ENCODE data around the gene MGAT4A.

The MGAT4A gene

DNA sequence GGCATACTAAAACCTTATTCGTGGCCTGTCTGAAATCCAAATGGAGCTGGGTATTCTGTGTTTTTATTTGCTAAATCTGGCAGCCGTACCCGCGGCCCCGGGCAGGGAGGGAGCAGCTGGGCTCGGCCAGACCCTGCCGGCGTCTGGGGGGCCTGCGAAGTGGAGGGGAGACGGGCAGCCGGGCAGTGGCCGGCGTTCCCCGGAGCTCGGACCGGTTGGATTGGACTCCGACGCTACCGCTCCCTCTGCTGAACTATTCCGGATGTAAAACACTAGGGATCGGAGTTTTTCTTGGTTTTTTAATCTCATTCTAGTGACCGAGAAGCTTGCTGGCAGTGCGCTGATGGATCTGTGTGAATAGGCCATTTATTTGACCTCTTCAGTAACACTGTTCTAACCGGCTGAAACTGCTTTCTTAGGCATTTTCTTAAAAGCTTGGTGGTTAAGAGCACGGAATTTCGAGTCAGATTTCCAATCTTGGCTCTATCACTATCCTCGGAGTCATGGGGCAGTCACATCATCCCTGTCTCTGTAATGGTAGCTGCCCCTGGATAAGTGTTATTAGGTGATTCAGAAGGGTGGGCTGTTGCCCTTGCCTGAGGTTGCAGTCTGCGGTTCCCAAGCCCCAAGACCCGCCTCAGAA, 121.8 kb downstream of the MGAT4A start:
- Histone ChIP-seq H4K8ac (ENCODE audit: low read depth, low read length) (no peak overlapping the region), H3K23ac (ENCODE audit: low read depth, low read length, poor library complexity) (peak overlapping the region; percentile 99), H3K27ac (replicated peaks; ENCODE audit: low read length) (peak overlapping the region; percentile 81), H4K91ac (ENCODE audit: low read depth, low read length, poor library complexity) (no peak overlapping the region), H2BK15ac (ENCODE audit: low read length) (no peak overlapping the region), H2AK5ac (ENCODE audit: low read depth, low read length) (peak overlapping the region; percentile 47), H3K9ac (ENCODE audit: low read depth, low read length, poor library complexity) (peak overlapping the region; percentile 95), H3K4me3 (ENCODE audit: low read length in 2 of 2) (peak overlapping the region; percentile 93 to 98), H3K18ac (ENCODE audit: low read length) (peak overlapping the region; percentile 75), H3K4me2 (ENCODE audit: insufficient read depth, low read length, poor library complexity, severe bottlenecking) (peak overlapping the region; percentile 73), H2BK12ac (ENCODE audit: low read length) (no peak overlapping the region), H3K4me1 (ENCODE audit: control insufficient read depth in 2 of 2, insufficient read depth in 1 of 2, low read depth in 1 of 2, low read length in 2 of 2) (peaks cover 11 to 19% of the 10 kb centered on the region in 2 donors), H3K79me1 (ENCODE audit: low read depth, low read length) (peaks cover 4% of the 10 kb centered on the region), H3K9me3 (replicated peaks in 1 of 2; ENCODE audit: control insufficient read depth in 2 of 2, insufficient read depth in 1 of 2, low read depth in 1 of 2, low read length in 2 of 2) (no peaks in the 10 kb centered on the region), H3K36me3 (replicated peaks in 1 of 2; ENCODE audit: control insufficient read depth in 2 of 2, insufficient read depth in 2 of 2, low read length in 2 of 2) (peaks cover 12 to 60% of the 10 kb centered on the region in 2 donors), H3K4ac (ENCODE audit: low read length) (no peak overlapping the region), H2BK5ac (ENCODE audit: low read length) (peak overlapping the region; percentile 68), H2AFZ (ENCODE audit: low read length) (peak overlapping the region; percentile 98), H3K14ac (ENCODE audit: low read length) (no peak overlapping the region), H3K27me3 (ENCODE audit: control insufficient read depth in 3 of 3, insufficient read depth in 3 of 3, low read depth in 1 of 3, low read length in 3 of 3) (no peaks in the 10 kb centered on the region), H2BK120ac (ENCODE audit: low read depth, low read length) (no peak overlapping the region)
- no peak for DNase-seq (ENCODE audit: low spot score)
- WGBS, 2 donors (ENCODE audit: extremely low coverage in 2 of 2, insufficient read length in 2 of 2, insufficient replicate concordance in 1 of 2) = no CpG with 5 or more reads among the region's 29 CpGs

DNA sequence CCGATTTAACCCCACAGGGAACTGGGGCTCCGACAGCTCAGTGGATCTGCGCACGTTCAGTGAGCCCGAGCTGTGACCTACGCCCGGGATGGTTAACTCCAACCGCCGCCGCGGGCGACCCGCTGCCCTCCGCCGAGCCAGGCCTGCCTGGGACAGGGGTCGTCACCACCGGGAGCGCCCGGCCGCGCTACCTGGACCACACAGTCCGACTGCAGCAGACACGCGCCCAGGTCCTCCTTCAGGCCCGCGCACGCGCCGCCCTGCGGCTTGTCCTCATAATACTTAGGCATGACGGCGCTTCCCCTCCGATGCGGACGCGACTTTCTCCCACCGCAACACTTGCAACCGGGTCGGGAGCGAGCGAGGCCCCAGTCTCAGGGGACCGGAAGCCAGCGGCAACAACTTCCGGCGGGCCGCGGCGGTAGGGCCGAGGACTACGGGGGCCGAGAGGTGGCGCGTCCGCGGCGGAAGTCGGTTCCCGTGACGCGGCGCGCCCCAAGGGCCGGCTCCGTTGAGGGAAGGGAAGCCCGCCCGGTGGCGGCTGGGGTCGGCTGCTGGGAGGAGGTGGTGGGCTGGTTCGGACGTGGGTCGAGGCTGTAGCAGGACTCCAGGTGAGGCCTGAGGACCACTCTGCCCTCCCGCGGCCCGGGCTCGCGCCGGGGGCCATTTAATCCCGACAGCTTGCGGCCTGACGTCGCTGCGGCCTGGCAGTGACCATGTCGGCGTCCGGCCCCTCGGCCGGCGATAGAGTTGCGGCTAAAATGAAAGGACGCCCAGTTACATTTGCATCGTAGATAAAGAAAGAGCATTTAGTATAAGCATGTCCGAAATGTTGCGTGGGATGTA, 122.6 kb downstream of the MGAT4A start, which contains the start of the genes COA5 and UNC50:
COA5 (minus strand) TSS at position 397 of the 846 bp plus-strand sequence; CDS start at position 290, 107 bp downstream.
UNC50 (plus strand) TSS at position 474 of the 846 bp plus-strand sequence. CDS start 1,171 bp downstream, outside the sequence.
- DNase-seq (ENCODE audit: low spot score) = peak; percentile 86
- Histone ChIP-seq H3K18ac (ENCODE audit: low read length) (peak within 1 kb of the TSS; percentile 98), H3K4me3 (ENCODE audit: low read length in 2 of 2) (peak within 1 kb of the TSS; percentile 93 to 98), H2AK5ac (ENCODE audit: low read depth, low read length) (peak within 1 kb of the TSS; percentile 47), H3K9me3 (replicated peaks in 1 of 2; ENCODE audit: control insufficient read depth in 2 of 2, insufficient read depth in 1 of 2, low read depth in 1 of 2, low read length in 2 of 2) (no peaks in the 10 kb centered on the region), H3K14ac (ENCODE audit: low read length) (peak within 1 kb of the TSS; percentile 99), H2BK12ac (ENCODE audit: low read length) (no peak within 1 kb of the TSS), H3K9ac (ENCODE audit: low read depth, low read length, poor library complexity) (peak within 1 kb of the TSS; percentile 100), H2AFZ (ENCODE audit: low read length) (peak within 1 kb of the TSS; percentile 98), H3K36me3 (replicated peaks in 1 of 2; ENCODE audit: control insufficient read depth in 2 of 2, insufficient read depth in 2 of 2, low read length in 2 of 2) (peaks cover 6 to 60% of the 10 kb centered on the region in 2 donors), H2BK120ac (ENCODE audit: low read depth, low read length) (no peak within 1 kb of the TSS), H3K27ac (replicated peaks; ENCODE audit: low read length) (peak within 1 kb of the TSS; percentile 84), H4K8ac (ENCODE audit: low read depth, low read length) (peak within 1 kb of the TSS; percentile 100), H3K23ac (ENCODE audit: low read depth, low read length, poor library complexity) (peak within 1 kb of the TSS; percentile 99), H3K4me2 (ENCODE audit: insufficient read depth, low read length, poor library complexity, severe bottlenecking) (peak within 1 kb of the TSS; percentile 73), H3K27me3 (ENCODE audit: control insufficient read depth in 3 of 3, insufficient read depth in 3 of 3, low read depth in 1 of 3, low read length in 3 of 3) (no peaks in the 10 kb centered on the region), H3K79me1 (ENCODE audit: low read depth, low read length) (peaks cover 4% of the 10 kb centered on the region), H4K91ac (ENCODE audit: low read depth, low read length, poor library complexity) (no peak within 1 kb of the TSS), H2BK5ac (ENCODE audit: low read length) (peak within 1 kb of the TSS; percentile 68), H3K4me1 (ENCODE audit: control insufficient read depth in 2 of 2, insufficient read depth in 1 of 2, low read depth in 1 of 2, low read length in 2 of 2) (peaks cover 11 to 19% of the 10 kb centered on the region in 2 donors), H2BK15ac (ENCODE audit: low read length) (no peak within 1 kb of the TSS), H3K4ac (ENCODE audit: low read length) (no peak within 1 kb of the TSS)
- WGBS, 2 donors (ENCODE audit: extremely low coverage in 2 of 2, insufficient read length in 2 of 2, insufficient replicate concordance in 1 of 2) = no CpG with 5 or more reads among the region's 93 CpGs

DNA sequence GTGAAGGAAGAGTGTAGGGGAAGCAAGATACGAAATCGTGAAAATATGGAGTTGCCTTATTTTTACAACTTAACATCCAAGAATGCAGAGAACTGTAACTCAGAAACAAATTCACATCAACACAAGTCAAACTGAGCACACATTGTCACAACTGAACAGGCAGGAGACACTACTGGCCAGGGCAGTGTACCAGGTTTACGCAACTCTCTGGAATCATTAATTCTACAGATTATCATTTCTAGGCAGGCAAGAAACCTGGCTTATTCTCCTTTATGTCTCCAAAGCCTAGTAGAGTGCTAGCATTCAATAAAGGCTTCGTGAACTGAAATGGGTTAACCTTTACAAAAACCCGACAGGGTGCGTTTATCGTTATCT, 123.2 kb downstream of the MGAT4A start:
- H3K27me3 ChIP-seq (ENCODE audit: control insufficient read depth in 3 of 3, insufficient read depth in 3 of 3, low read depth in 1 of 3, low read length in 3 of 3) = no peaks in the 10 kb centered on the region
- H3K4me2 ChIP-seq (ENCODE audit: insufficient read depth, low read length, poor library complexity, severe bottlenecking) = peak overlapping the region; percentile 45
- H2AK5ac ChIP-seq (ENCODE audit: low read depth, low read length) = no peak overlapping the region
- no peak overlapping the region for H3K4ac ChIP-seq (ENCODE audit: low read length)
- no peak overlapping the region for H4K8ac ChIP-seq (ENCODE audit: low read depth, low read length)
- H3K23ac ChIP-seq (ENCODE audit: low read depth, low read length, poor library complexity) = no peak overlapping the region
- no peak overlapping the region for H3K14ac ChIP-seq (ENCODE audit: low read length)
- peak overlapping the region; percentile 100 for H3K9ac ChIP-seq (ENCODE audit: low read depth, low read length, poor library complexity)
- peak overlapping the region; percentile 98 for H2AFZ ChIP-seq (ENCODE audit: low read length)
- peak overlapping the region; percentile 68 for H2BK5ac ChIP-seq (ENCODE audit: low read length)
- peaks cover 4% of the 10 kb centered on the region for H3K79me1 ChIP-seq (ENCODE audit: low read depth, low read length)
- H2BK120ac ChIP-seq (ENCODE audit: low read depth, low read length) = no peak overlapping the region
- H3K18ac ChIP-seq (ENCODE audit: low read length) = peak overlapping the region; percentile 98
- peaks cover 4 to 57% of the 10 kb centered on the region in 2 donors for H3K36me3 ChIP-seq (replicated peaks in 1 of 2; ENCODE audit: control insufficient read depth in 2 of 2, insufficient read depth in 2 of 2, low read length in 2 of 2)
- no peaks in the 10 kb centered on the region for H3K9me3 ChIP-seq (replicated peaks in 1 of 2; ENCODE audit: control insufficient read depth in 2 of 2, insufficient read depth in 1 of 2, low read depth in 1 of 2, low read length in 2 of 2)
- H2BK15ac ChIP-seq (ENCODE audit: low read length) = no peak overlapping the region
- WGBS, 2 donors (ENCODE audit: extremely low coverage in 2 of 2, insufficient read length in 2 of 2, insufficient replicate concordance in 1 of 2) = no CpG with 5 or more reads among the region's 7 CpGs
- no peak overlapping the region for H4K91ac ChIP-seq (ENCODE audit: low read depth, low read length, poor library complexity)
- H3K4me1 ChIP-seq (ENCODE audit: control insufficient read depth in 2 of 2, insufficient read depth in 1 of 2, low read depth in 1 of 2, low read length in 2 of 2) = peaks cover 11 to 19% of the 10 kb centered on the region in 2 donors
- peak overlapping the region; percentile 93 to 98 for H3K4me3 ChIP-seq (ENCODE audit: low read length in 2 of 2)
- H2BK12ac ChIP-seq (ENCODE audit: low read length) = no peak overlapping the region
- peak overlapping the region; percentile 84 for H3K27ac ChIP-seq (replicated peaks; ENCODE audit: low read length)
- DNase-seq (ENCODE audit: low spot score) = no peak

DNA sequence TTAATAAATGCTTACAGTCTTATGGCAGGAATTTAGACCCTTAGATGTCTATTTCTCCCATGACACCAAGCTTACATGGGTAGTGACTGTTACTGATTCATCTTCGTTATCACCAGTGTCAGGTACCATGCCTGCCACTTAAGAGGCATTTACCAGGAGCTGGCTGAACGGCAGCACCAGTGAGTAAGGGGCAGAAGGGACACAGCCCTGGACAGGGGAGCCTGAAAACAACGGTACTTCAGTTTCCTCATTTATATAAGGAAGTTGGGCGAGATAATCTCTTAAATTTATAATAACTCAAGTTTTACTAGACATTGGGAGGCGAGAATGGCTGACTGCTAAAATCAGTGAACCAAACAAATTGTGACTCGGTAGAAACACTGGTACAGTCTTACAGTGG, 123.8 kb downstream of the MGAT4A start:
- H3K4me3 ChIP-seq (ENCODE audit: low read length in 2 of 2) = peak overlapping the region in 1 of 2 donors; percentile 93
- no peak overlapping the region for H4K91ac ChIP-seq (ENCODE audit: low read depth, low read length, poor library complexity)
- H2AFZ ChIP-seq (ENCODE audit: low read length) = no peak overlapping the region
- H3K18ac ChIP-seq (ENCODE audit: low read length) = no peak overlapping the region
- peak overlapping the region; percentile 45 for H3K4me2 ChIP-seq (ENCODE audit: insufficient read depth, low read length, poor library complexity, severe bottlenecking)
- H3K36me3 ChIP-seq (replicated peaks in 1 of 2; ENCODE audit: control insufficient read depth in 2 of 2, insufficient read depth in 2 of 2, low read length in 2 of 2) = peaks cover 4 to 57% of the 10 kb centered on the region in 2 donors
- no peak overlapping the region for H3K27ac ChIP-seq (replicated peaks; ENCODE audit: low read length)
- H2BK15ac ChIP-seq (ENCODE audit: low read length) = no peak overlapping the region
- H3K27me3 ChIP-seq (ENCODE audit: control insufficient read depth in 3 of 3, insufficient read depth in 3 of 3, low read depth in 1 of 3, low read length in 3 of 3) = no peaks in the 10 kb centered on the region
- H2AK5ac ChIP-seq (ENCODE audit: low read depth, low read length) = no peak overlapping the region
- H2BK12ac ChIP-seq (ENCODE audit: low read length) = no peak overlapping the region
- H3K4ac ChIP-seq (ENCODE audit: low read length) = no peak overlapping the region
- peaks cover 4% of the 10 kb centered on the region for H3K79me1 ChIP-seq (ENCODE audit: low read depth, low read length)
- no peak overlapping the region for H3K9ac ChIP-seq (ENCODE audit: low read depth, low read length, poor library complexity)
- H2BK5ac ChIP-seq (ENCODE audit: low read length) = no peak overlapping the region
- H3K4me1 ChIP-seq (ENCODE audit: control insufficient read depth in 2 of 2, insufficient read depth in 1 of 2, low read depth in 1 of 2, low read length in 2 of 2) = peaks cover 11 to 19% of the 10 kb centered on the region in 2 donors
- no peak for DNase-seq (ENCODE audit: low spot score)
- H4K8ac ChIP-seq (ENCODE audit: low read depth, low read length) = no peak overlapping the region
- H3K14ac ChIP-seq (ENCODE audit: low read length) = no peak overlapping the region
- H3K23ac ChIP-seq (ENCODE audit: low read depth, low read length, poor library complexity) = no peak overlapping the region
- H2BK120ac ChIP-seq (ENCODE audit: low read depth, low read length) = no peak overlapping the region
- WGBS, 2 donors (ENCODE audit: extremely low coverage in 2 of 2, insufficient read length in 2 of 2, insufficient replicate concordance in 1 of 2) = no CpG with 5 or more reads among the region's 6 CpGs
- no peaks in the 10 kb centered on the region for H3K9me3 ChIP-seq (replicated peaks in 1 of 2; ENCODE audit: control insufficient read depth in 2 of 2, insufficient read depth in 1 of 2, low read depth in 1 of 2, low read length in 2 of 2)

All from neuronal stem cell (in vitro differentiated cells).